ENCODE measurements around the gene TMC7. TPM values are rescaled to one million over a fixed set of nuclear protein-coding genes. Genes with fewer than 3 reads are reported as not detected.
A peak's percentile ranks its signal among the peaks of the same experiment; 100 is the strongest.

The TMC7 gene
- total RNA-seq, 1 donor from 2014 or later, result 6.7 TPM

- peaks cover under 1% of the 10 kb centered on the region for H3K4me1 ChIP-seq (ENCODE audit: insufficient read depth, low read length)
- Mint-ChIP-seq H3K36me3 (ENCODE audit: low read depth, unreplicated experiment) (peaks cover 3% of the 10 kb centered on the region), H3K27me3 (ENCODE audit: low read depth, unreplicated experiment) (peaks cover 3% of the 10 kb centered on the region), H3K4me1 (ENCODE audit: low read depth, unreplicated experiment) (no peaks in the 10 kb centered on the region), H3K4me3 (ENCODE audit: unreplicated experiment) (no peak overlapping the region), H3K27ac (ENCODE audit: unreplicated experiment) (no peak overlapping the region), H3K9me3 (ENCODE audit: unreplicated experiment) (no peaks in the 10 kb centered on the region)
- FAIRE-seq (no peak), DNase-seq (ENCODE audit: low read depth) (peak; percentile 50)
- H3K9me3 ChIP-seq (ENCODE audit: insufficient read depth, low read depth, low read length), result no peaks in the 10 kb centered on the region
- no peaks in the 10 kb centered on the region for H3K27me3 ChIP-seq (ENCODE audit: insufficient read depth, low read length)
- TF ChIP-seq EZH2 (IDR thresholded peaks at IDR 0.05; ENCODE audit: insufficient read depth, low read length), result no peak
- peak; percentile 85 for TF ChIP-seq CTCF (IDR thresholded peaks at IDR 0.05; ENCODE audit: insufficient read depth, low read depth, low read length)
- no peaks in the 10 kb centered on the region for H3K36me3 ChIP-seq (ENCODE audit: insufficient read depth, low read length)
- peak overlapping the region; percentile 77 for H3K9ac ChIP-seq (ENCODE audit: low read length)
- peak overlapping the region; percentile 84 for H3K4me2 ChIP-seq (ENCODE audit: low read length)
- H3K4me3 ChIP-seq (ENCODE audit: insufficient read depth, low read depth, low read length), result peak overlapping the region; percentile 48
- no peaks in the 10 kb centered on the region for H3K79me2 ChIP-seq (ENCODE audit: insufficient read depth, low read length)
- peak overlapping the region; percentile 21 for H3K27ac ChIP-seq (ENCODE audit: low read depth, low read length)
- H2AFZ ChIP-seq (ENCODE audit: low read depth, low read length), result peak overlapping the region; percentile 86
- H4K20me1 ChIP-seq (ENCODE audit: insufficient read depth, low read length), result no peaks in the 10 kb centered on the region
These were observed 102.8 kb downstream of the TMC7 start for GRCh38 chr16:19086322-19087199.

GRCh38 chr16:19088341-19088916, 104.7 kb downstream of the TMC7 start:
- DNase-seq (ENCODE audit: low read depth) (no peak), FAIRE-seq (no peak)
- no peaks in the 10 kb centered on the region for H3K9me3 Mint-ChIP-seq (ENCODE audit: unreplicated experiment)
- H3K4me2 ChIP-seq (ENCODE audit: low read length), result no peak overlapping the region
- peaks cover 1% of the 10 kb centered on the region for H3K36me3 Mint-ChIP-seq (ENCODE audit: low read depth, unreplicated experiment)
- H3K36me3 ChIP-seq (ENCODE audit: insufficient read depth, low read length), result no peaks in the 10 kb centered on the region
- H4K20me1 ChIP-seq (ENCODE audit: insufficient read depth, low read length), result no peaks in the 10 kb centered on the region
- no peaks in the 10 kb centered on the region for H3K27me3 ChIP-seq (ENCODE audit: insufficient read depth, low read length)
- H3K4me1 Mint-ChIP-seq (ENCODE audit: low read depth, unreplicated experiment), result no peaks in the 10 kb centered on the region
- peaks cover 3% of the 10 kb centered on the region for H3K27me3 Mint-ChIP-seq (ENCODE audit: low read depth, unreplicated experiment)
- H3K9ac ChIP-seq (ENCODE audit: low read length), result no peak overlapping the region
- H3K79me2 ChIP-seq (ENCODE audit: insufficient read depth, low read length), result no peaks in the 10 kb centered on the region
- no peak overlapping the region for H3K4me3 Mint-ChIP-seq (ENCODE audit: unreplicated experiment)
- no peak overlapping the region for H3K4me3 ChIP-seq (ENCODE audit: insufficient read depth, low read depth, low read length)
- H2AFZ ChIP-seq (ENCODE audit: low read depth, low read length), result no peak overlapping the region
- TF ChIP-seq EZH2 (IDR thresholded peaks at IDR 0.05; ENCODE audit: insufficient read depth, low read length) (no peak), CTCF (IDR thresholded peaks at IDR 0.05; ENCODE audit: insufficient read depth, low read depth, low read length) (no peak)
- no peak overlapping the region for H3K27ac ChIP-seq (ENCODE audit: low read depth, low read length)
- peaks cover 10% of the 10 kb centered on the region for H3K4me1 ChIP-seq (ENCODE audit: insufficient read depth, low read length)
- H3K9me3 ChIP-seq (ENCODE audit: insufficient read depth, low read depth, low read length), result no peaks in the 10 kb centered on the region
- H3K27ac Mint-ChIP-seq (ENCODE audit: unreplicated experiment), result no peak overlapping the region
